ENCODE data around the gene OSBPL1A.

OSBPL1A gene

DNA sequence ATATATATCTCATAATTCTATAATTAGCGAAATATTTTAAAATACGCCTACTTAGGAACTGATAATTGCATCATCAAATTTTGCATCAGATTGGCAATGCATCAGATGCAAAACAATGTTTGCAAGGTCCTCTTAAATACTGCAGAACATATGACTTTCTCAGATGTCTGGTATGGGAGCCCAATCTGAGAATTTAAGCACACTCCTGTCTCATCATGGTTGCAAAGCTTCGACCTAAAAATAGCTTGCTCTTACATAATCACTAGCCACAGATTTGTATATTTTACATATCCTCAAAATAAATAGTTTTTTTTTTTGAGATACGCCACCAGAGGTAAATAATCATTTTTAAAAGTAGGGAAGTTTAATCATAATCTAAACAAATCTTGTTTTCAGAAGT, 135.5 kb downstream of the OSBPL1A start:
- DNase-seq (ENCODE audit: insufficient read length, low spot score) (no peak), FAIRE-seq (peak; percentile 63)
- TF ChIP-seq, protein P1, sequence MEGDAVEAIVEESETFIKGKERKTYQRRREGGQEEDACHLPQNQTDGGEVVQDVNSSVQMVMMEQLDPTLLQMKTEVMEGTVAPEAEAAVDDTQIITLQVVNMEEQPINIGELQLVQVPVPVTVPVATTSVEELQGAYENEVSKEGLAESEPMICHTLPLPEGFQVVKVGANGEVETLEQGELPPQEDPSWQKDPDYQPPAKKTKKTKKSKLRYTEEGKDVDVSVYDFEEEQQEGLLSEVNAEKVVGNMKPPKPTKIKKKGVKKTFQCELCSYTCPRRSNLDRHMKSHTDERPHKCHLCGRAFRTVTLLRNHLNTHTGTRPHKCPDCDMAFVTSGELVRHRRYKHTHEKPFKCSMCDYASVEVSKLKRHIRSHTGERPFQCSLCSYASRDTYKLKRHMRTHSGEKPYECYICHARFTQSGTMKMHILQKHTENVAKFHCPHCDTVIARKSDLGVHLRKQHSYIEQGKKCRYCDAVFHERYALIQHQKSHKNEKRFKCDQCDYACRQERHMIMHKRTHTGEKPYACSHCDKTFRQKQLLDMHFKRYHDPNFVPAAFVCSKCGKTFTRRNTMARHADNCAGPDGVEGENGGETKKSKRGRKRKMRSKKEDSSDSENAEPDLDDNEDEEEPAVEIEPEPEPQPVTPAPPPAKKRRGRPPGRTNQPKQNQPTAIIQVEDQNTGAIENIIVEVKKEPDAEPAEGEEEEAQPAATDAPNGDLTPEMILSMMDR (IDR thresholded peaks at IDR 0.05; ENCODE audit: insufficient read depth, missing control alignments): no peak

DNA sequence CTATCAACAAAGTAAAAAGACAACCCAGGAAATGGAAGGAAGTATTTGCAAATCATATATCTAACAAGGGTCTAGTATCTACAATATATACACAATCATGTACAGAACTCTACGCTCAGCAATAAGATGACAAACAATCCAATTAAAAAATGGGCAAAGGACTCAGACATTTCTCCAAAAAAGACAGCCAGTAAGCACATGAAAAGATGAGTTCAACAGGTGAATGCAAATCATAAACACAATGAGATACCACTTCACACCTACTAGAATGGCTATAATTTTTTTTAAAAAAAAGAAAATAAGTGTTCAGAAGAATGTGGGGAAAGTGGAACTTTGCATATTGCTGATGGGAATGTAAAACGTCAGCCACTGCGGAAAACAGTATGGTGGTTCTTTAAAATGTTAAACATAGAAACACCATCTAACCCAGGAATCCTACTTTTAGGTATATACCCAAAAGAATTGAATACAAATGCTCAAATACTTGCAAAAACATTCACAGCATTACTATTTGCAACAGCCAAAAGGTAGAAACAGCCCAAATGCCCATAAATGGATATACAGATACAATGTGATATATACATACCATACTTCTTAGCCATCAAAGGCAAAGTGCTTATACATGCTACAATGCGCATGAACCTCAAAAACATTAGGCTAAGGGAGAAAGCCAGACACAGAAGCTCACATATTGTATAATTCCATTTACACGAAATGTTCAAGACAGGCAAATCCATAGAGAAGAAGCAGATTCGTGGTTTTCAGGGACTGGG, 137.6 kb downstream of the OSBPL1A start:
- DNase-seq (ENCODE audit: insufficient read length, low spot score) (no peak), FAIRE-seq (no peak)
- TF ChIP-seq, protein P1 (IDR thresholded peaks at IDR 0.05; ENCODE audit: insufficient read depth, missing control alignments): no peak

GRCh38 chr18:24254071-24254470, 143.6 kb downstream of the OSBPL1A start:
- DNase-seq (ENCODE audit: insufficient read length, low spot score) (no peak), FAIRE-seq (no peak)
- TF ChIP-seq, protein P1 (IDR thresholded peaks at IDR 0.05; ENCODE audit: insufficient read depth, missing control alignments): no peak

DNA sequence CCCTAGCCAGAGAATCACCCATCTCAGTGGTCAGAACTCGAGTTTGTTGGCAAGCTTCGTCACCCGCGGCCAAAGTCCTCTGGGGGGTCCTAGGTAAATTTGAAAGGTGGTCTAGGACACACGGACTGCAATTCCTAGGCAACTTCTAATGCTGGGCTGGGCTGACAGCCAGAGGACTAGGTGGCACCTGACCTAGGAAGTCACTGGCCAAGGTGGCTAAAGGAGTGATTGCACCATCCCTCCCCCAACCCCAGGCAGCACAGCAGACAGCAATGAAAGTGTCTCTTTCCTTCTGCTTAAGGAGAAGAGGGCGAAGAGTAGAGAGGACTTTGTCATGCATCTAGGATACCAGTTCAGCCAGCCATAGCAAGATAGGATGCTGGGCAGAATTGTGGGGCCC, 147.9 kb downstream of the OSBPL1A start:
- TF ChIP-seq, protein P1 (IDR thresholded peaks at IDR 0.05; ENCODE audit: insufficient read depth, missing control alignments): no peak
- DNase-seq (ENCODE audit: insufficient read length, low spot score) (no peak), FAIRE-seq (no peak)

- no peak for FAIRE-seq
- TF ChIP-seq, protein P1 (IDR thresholded peaks at IDR 0.05; ENCODE audit: insufficient read depth, missing control alignments): no peak
Measured at GRCh38 chr18:24248359-24248758, 149.3 kb downstream of the OSBPL1A start.

GRCh38 chr18:24246143-24246542, 151.5 kb downstream of the OSBPL1A start:
- DNase-seq (ENCODE audit: insufficient read length, low spot score): no peak
- no peak for FAIRE-seq
- TF ChIP-seq, protein P1 (IDR thresholded peaks at IDR 0.05; ENCODE audit: insufficient read depth, missing control alignments): no peak

More at GRCh38 chr18:24248359-24248758, 149.3 kb downstream of the OSBPL1A start:
- no peak for DNase-seq (ENCODE audit: insufficient read length, low spot score)

DNA sequence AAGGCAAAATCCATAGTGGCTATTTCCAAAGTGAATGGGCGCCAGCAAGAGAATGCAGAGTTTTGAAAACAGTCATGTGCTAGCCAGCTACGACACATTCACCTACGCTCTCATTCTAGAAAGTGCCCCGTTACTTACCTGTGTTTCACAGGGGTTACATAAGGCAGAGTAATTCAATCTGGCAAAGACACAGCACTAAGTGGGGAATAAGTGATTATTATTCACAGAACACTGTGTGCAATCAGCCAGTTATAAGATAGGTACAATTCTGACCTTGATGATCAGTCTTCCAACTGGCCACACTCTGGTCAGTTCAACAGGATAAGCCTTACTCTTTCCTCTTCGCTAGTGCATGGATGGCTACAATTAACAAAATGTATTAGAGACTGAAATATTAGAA, 152.9 kb downstream of the OSBPL1A start:
- TF ChIP-seq, protein P1 (IDR thresholded peaks at IDR 0.05; ENCODE audit: insufficient read depth, missing control alignments): no peak
- no peak for FAIRE-seq
- no peak for DNase-seq (ENCODE audit: insufficient read length, low spot score)
